Sigmoid colon (tissue), 7 donors: ENCODE data around the gene CAMKK1. TPM values are rescaled to one million over a fixed set of nuclear protein-coding genes. Genes with fewer than 3 reads are reported as not detected.

Experiments
- DNase-seq: peaks from one replicate; pipeline ENCODE4 v3.0.0-alpha.2; 2019
- H3K27ac ChIP-seq, 4 donors: fragments of 200-600 bp; sonication (generic); one replicate each; pipeline ENCODE4 v1.5.1; 2016 to 2019; ENCODE audit warnings: mild to moderate bottlenecking in 1 of 4
- H3K27me3 ChIP-seq, 3 donors: fragments of 200-600 bp; sonication (generic); one replicate each; pipeline ENCODE4 v1.5.1; 2019; ENCODE audit warnings: mild to moderate bottlenecking in 1 of 3
- H3K36me3 ChIP-seq, 4 donors: fragments of 200-600 bp; sonication (generic); one replicate each; pipeline ENCODE4 v1.5.1; 2016 to 2019
- H3K4me1 ChIP-seq, 4 donors: fragments of 200-600 bp; sonication (generic); one replicate each; pipeline ENCODE4 v1.5.1; 2017 to 2019
- H3K4me3 ChIP-seq, 4 donors: fragments of 200-600 bp; sonication (generic); one replicate each; pipeline ENCODE4 v1.5.1; 2017 to 2019; ENCODE audit warnings: mild to moderate bottlenecking in 2 of 4, moderate library complexity in 1 of 4
- H3K9me3 ChIP-seq, 4 donors: fragments of 200-600 bp in 3 of 4; sonication (generic) in 3 of 4; one replicate each; pipeline versions ENCODE4 v1.5.1 to v1.6.1; 2013 to 2019
- CTCF ChIP-seq, 4 experiments: fragments of 450-650 bp in 3 of 4; fragments of 200-600 bp in 1 of 4; IDR thresholded peaks; one replicate each; pipeline ENCODE4 v1.5.1; 2016 to 2019; ENCODE audit warnings: antibody characterized with exemption in 4 of 4, mild to moderate bottlenecking in 3 of 4, moderate library complexity in 2 of 4
- EP300 ChIP-seq, 4 donors: sonication (generic); formaldehyde crosslinking; IDR thresholded peaks; one replicate each; pipeline ENCODE4 v1.6.1; 2017; ENCODE audit warnings: antibody characterized with exemption in 4 of 4
- POLR2A ChIP-seq, 2 donors: fragments of 450-650 bp; IDR thresholded peaks; one replicate each; pipeline ENCODE4 v1.6.1; 2016; ENCODE audit warnings: antibody characterized with exemption in 2 of 2, mild to moderate bottlenecking in 2 of 2, moderate library complexity in 2 of 2
- POLR2AphosphoS5 ChIP-seq, 4 donors: sonication (generic); formaldehyde crosslinking; IDR thresholded peaks; one replicate each; pipeline ENCODE4 v1.6.1; 2017; ENCODE audit warnings: antibody characterized with exemption in 4 of 4
- WGBS, 2 donors: extraction: QIAGEN DNeasy Blood & Tissue Kit; methylation state at CpG; one replicate each; pipeline ENCODE4 v1.1.7; 2013; 5-methylcytosine and 5-hydroxymethylcytosine counted together
- intact Hi-C: fragments of 100-400 bp; cut with DNase I; formaldehyde crosslinking; loops from one replicate; pipeline ENCODE4 v1.15.1; 2023
- polyA plus RNA-seq, 3 donors: library from polyadenylated mRNA; stranded (reverse); fragments of 200-250 nt; gene quantifications; one replicate each; pipeline ENCODE4 v1.2.3, GENCODE V29; 2013
- total RNA-seq, 4 donors: library from RNA; depleted of rRNA; stranded (reverse); fragments of >200 nt; gene quantifications; one replicate each; pipeline ENCODE4 v1.1.0, GENCODE V29; 2016
- donor health status: healthy with polysubstance abuse.
- donor health status: Bipolar disorder and iron deficiency.
- donor health status: healthy.

CAMKK1 gene
- total and polyA plus RNA-seq, 7 donors = 0.92 to 12.8 (median 6.3) TPM

- H3K36me3 ChIP-seq = no peaks in the 10 kb centered on the region
- TF ChIP-seq POLR2AphosphoS5 (IDR thresholded peaks at IDR 0.05) (no peak), CTCF (IDR thresholded peaks at IDR 0.05) (no peak), EP300 (IDR thresholded peaks at IDR 0.05) (no peak), POLR2A (IDR thresholded peaks at IDR 0.05) (no peak)
- 97% methylated on average over 3 of the region's 3 CpGs for WGBS, 2 donors
- H3K27me3 ChIP-seq = no peaks in the 10 kb centered on the region
- intact Hi-C loops = no loop called here
- H3K27ac ChIP-seq = peak overlapping the region; percentile 8 to 96 (median 51)
- no peak for DNase-seq
- no peak overlapping the region for H3K4me3 ChIP-seq
- H3K4me1 ChIP-seq = peaks cover 0 to 46% (median 44%) of the 10 kb centered on the region in 4 donors
- H3K9me3 ChIP-seq = no peaks in the 10 kb centered on the region
These were observed 2.5 kb upstream of the CAMKK1 start for GRCh38 chr17:3895354-3895753.

GRCh38 chr17:3894911-3895343, 2.1 kb upstream of the CAMKK1 start:
- H3K4me3 ChIP-seq = no peak overlapping the region
- WGBS, 2 donors = 10 to 48% methylated on average over 2 of the region's 2 CpGs
- H3K4me1 ChIP-seq = peaks cover 0 to 50% (median 48%) of the 10 kb centered on the region in 4 donors
- TF ChIP-seq POLR2A (IDR thresholded peaks at IDR 0.05) (no peak), POLR2AphosphoS5 (IDR thresholded peaks at IDR 0.05) (peak in 1 of 4 donors; percentile 40)
- no peak for DNase-seq
- H3K9me3 ChIP-seq = no peaks in the 10 kb centered on the region
- H3K27ac ChIP-seq = peak overlapping the region; percentile 18 to 96 (median 86)
- no peaks in the 10 kb centered on the region for H3K27me3 ChIP-seq
- H3K36me3 ChIP-seq = no peaks in the 10 kb centered on the region
- intact Hi-C loops = loop anchor here (5.0 kb wide), 1 partner anchor 52 kb away; no protein-coding TSS in a partner anchor

GRCh38 chr17:3894188-3894587, 1.3 kb upstream of the CAMKK1 start:
- Histone ChIP-seq H3K36me3 (no peaks in the 10 kb centered on the region), H3K27me3 (no peaks in the 10 kb centered on the region), H3K9me3 (no peaks in the 10 kb centered on the region), H3K4me3 (no peak overlapping the region), H3K4me1 (peaks cover 0 to 58% (median 56%) of the 10 kb centered on the region in 4 donors), H3K27ac (peak overlapping the region; percentile 84 to 96 (median 90))
- TF ChIP-seq CTCF (IDR thresholded peaks at IDR 0.05) (no peak), EP300 (IDR thresholded peaks at IDR 0.05) (no peak), POLR2A (IDR thresholded peaks at IDR 0.05) (no peak), POLR2AphosphoS5 (IDR thresholded peaks at IDR 0.05) (no peak)
- no peak for DNase-seq
- intact Hi-C loops = loop anchor here (5.0 kb wide), 1 partner anchor 53 kb away; no protein-coding TSS in a partner anchor
- 68 to 72% methylated on average over 5 of the region's 5 CpGs for WGBS, 2 donors

- no peaks in the 10 kb centered on the region for H3K9me3 ChIP-seq
- H3K4me3 ChIP-seq = peak overlapping the region; percentile 38 to 76 (median 66)
- WGBS, 2 donors = 61 to 70% methylated on average over 7 of the region's 7 CpGs
- H3K27me3 ChIP-seq = no peaks in the 10 kb centered on the region
- no peak for TF ChIP-seq POLR2AphosphoS5 (IDR thresholded peaks at IDR 0.05)
- TF ChIP-seq POLR2A (IDR thresholded peaks at IDR 0.05) = no peak
- TF ChIP-seq EP300 (IDR thresholded peaks at IDR 0.05) = no peak
- TF ChIP-seq CTCF (IDR thresholded peaks at IDR 0.05) = no peak
- H3K36me3 ChIP-seq = no peaks in the 10 kb centered on the region
- no peak for DNase-seq
- H3K4me1 ChIP-seq = peaks cover 0 to 62% (median 60%) of the 10 kb centered on the region in 4 donors
- intact Hi-C loops = loop anchor here (5.0 kb wide), 1 partner anchor 54 kb away; no protein-coding TSS in a partner anchor
- peak overlapping the region; percentile 84 to 96 (median 90) for H3K27ac ChIP-seq
These were observed 865 bp upstream of the CAMKK1 start for GRCh38 chr17:3893720-3894116.

GRCh38 chr17:3892095-3892998, 506 bp downstream of the CAMKK1 start:
- DNase-seq = peak; percentile 96
- H3K4me1 ChIP-seq = peaks cover 0 to 76% (median 74%) of the 10 kb centered on the region in 4 donors
- H3K27me3 ChIP-seq = no peaks in the 10 kb centered on the region
- H3K36me3 ChIP-seq = no peaks in the 10 kb centered on the region
- TF ChIP-seq POLR2A (IDR thresholded peaks at IDR 0.05) (no peak), EP300 (IDR thresholded peaks at IDR 0.05) (peak in 1 of 4 donors; percentile 87), POLR2AphosphoS5 (IDR thresholded peaks at IDR 0.05) (peak; percentile 23 to 88 (median 38))
- WGBS, 2 donors = 1% methylated on average over 96 of the region's 96 CpGs
- intact Hi-C loops = loop anchor here (5.0 kb wide), 1 partner anchor 55 kb away; no protein-coding TSS in a partner anchor
- H3K27ac ChIP-seq = peak overlapping the region; percentile 86 to 96 (median 90)
- H3K4me3 ChIP-seq = peak overlapping the region; percentile 57 to 76 (median 70)
- H3K9me3 ChIP-seq = no peaks in the 10 kb centered on the region
